Gastroesophageal sphincter (tissue), 4 donors: Measurements from ENCODE around the gene TFF3. TPM values are rescaled to one million over a fixed set of nuclear protein-coding genes. Genes with fewer than 3 reads are reported as not detected.

ENCODE experiments used
- ATAC-seq: fragments of 150-250 bp; one replicate; pipeline ENCODE4 v1.9.1; 2016; ENCODE audit warnings: mild to moderate bottlenecking, moderate library complexity
- H3K27ac ChIP-seq, 4 donors: fragments of 200-600 bp; sonication (generic) in 3 of 4; 1 replicate in 3 of 4; 2 replicates in 1 of 4; pipeline ENCODE4 v1.5.1; 2016 to 2019
- H3K27me3 ChIP-seq: fragments of 200-600 bp; sonication (generic); one replicate; pipeline ENCODE4 v1.5.1; 2019
- H3K36me3 ChIP-seq, 2 donors: fragments of 200-600 bp; sonication (generic); one replicate each; pipeline ENCODE4 v1.5.1; 2019; ENCODE audit warnings: control low read depth in 1 of 2
- H3K4me1 ChIP-seq, 3 donors: fragments of 200-600 bp; sonication (generic); 1 replicate in 2 of 3; 2 replicates in 1 of 3; pipeline ENCODE4 v1.5.1; 2016 to 2019; ENCODE audit warnings: control low read depth in 2 of 3
- H3K4me3 ChIP-seq, 2 donors: fragments of 200-600 bp; sonication (generic); one replicate each; pipeline ENCODE4 v1.5.1; 2019; ENCODE audit warnings: mild to moderate bottlenecking in 1 of 2, moderate library complexity in 1 of 2
- H3K9me3 ChIP-seq, 3 donors: fragments of 200-600 bp; sonication (generic); one replicate each; pipeline ENCODE4 v1.5.1; 2017 to 2019; ENCODE audit warnings: control low read depth in 2 of 3
- CTCF ChIP-seq, 4 experiments: fragments of 200-600 bp in 2 of 4; fragments of 450-650 bp in 2 of 4; sonication (generic) in 1 of 4; IDR thresholded peaks; one replicate each; pipeline ENCODE4 v1.5.1; 2017 to 2019; ENCODE audit warnings: antibody characterized with exemption in 4 of 4, mild to moderate bottlenecking in 2 of 4, moderate library complexity in 2 of 4
- EP300 ChIP-seq: sonication (generic); formaldehyde crosslinking; IDR thresholded peaks from one replicate; pipeline ENCODE4 v1.6.1; 2017; ENCODE audit warnings: antibody characterized with exemption, mild to moderate bottlenecking
- POLR2A ChIP-seq, 2 donors: fragments of 450-650 bp; IDR thresholded peaks; one replicate each; pipeline ENCODE4 v1.6.1; 2017; ENCODE audit warnings: antibody characterized with exemption in 2 of 2, mild to moderate bottlenecking in 2 of 2, moderate library complexity in 1 of 2
- POLR2AphosphoS5 ChIP-seq: sonication (generic); formaldehyde crosslinking; IDR thresholded peaks from one replicate; pipeline ENCODE4 v1.6.1; 2017; ENCODE audit warnings: antibody characterized with exemption
- WGBS, 2 donors: methylation state at CpG; one replicate each; pipeline ENCODE4 v1.1.5; 2018; ENCODE audit warnings: low coverage in 1 of 2; 5-methylcytosine and 5-hydroxymethylcytosine counted together
- total RNA-seq, 4 donors: library from RNA; depleted of rRNA; stranded (reverse); fragments of >200 nt; gene quantifications; one replicate each; pipeline ENCODE4 v1.1.0, GENCODE V29; 2016

TFF3 gene
- total RNA-seq, 4 donors from 2014 or later: 6.4 to 18.2 (median 10.5) TPM

- H3K9me3 ChIP-seq: peaks cover 0 to 12% (median 0%) of the 10 kb centered on the region in 3 donors
- no peak overlapping the region for H3K4me3 ChIP-seq
- 9 to 19% methylated on average over 7 to 10 of the region's 10 CpGs for WGBS, 2 donors
- H3K27me3 ChIP-seq: peaks cover 48% of the 10 kb centered on the region
- H3K36me3 ChIP-seq: no peaks in the 10 kb centered on the region
- ATAC-seq: no peak
- peaks cover 0 to 13% (median 0%) of the 10 kb centered on the region in 3 donors for H3K4me1 ChIP-seq
- TF ChIP-seq POLR2AphosphoS5: no peak
- no peak for TF ChIP-seq EP300
- TF ChIP-seq POLR2A (IDR thresholded peaks at IDR 0.05): no peak
- TF ChIP-seq CTCF (IDR thresholded peaks at IDR 0.05): no peak
- no peak overlapping the region for H3K27ac ChIP-seq
These were observed 20.8 kb upstream of the TFF3 start for GRCh38 chr21:42336054-42336453.

- Histone ChIP-seq H3K27me3 (peaks cover 48% of the 10 kb centered on the region), H3K9me3 (peaks cover 0 to 18% (median 0%) of the 10 kb centered on the region in 3 donors), H3K27ac (no peak overlapping the region), H3K36me3 (no peaks in the 10 kb centered on the region), H3K4me3 (no peak overlapping the region), H3K4me1 (peaks cover 0 to 5% (median 0%) of the 10 kb centered on the region in 3 donors)
- 40 to 67% methylated on average over 2 to 3 of the region's 5 CpGs for WGBS, 2 donors
- no peak for ATAC-seq
- no peak for TF ChIP-seq POLR2AphosphoS5
- no peak for TF ChIP-seq EP300
- no peak for TF ChIP-seq POLR2A (IDR thresholded peaks at IDR 0.05)
- no peak for TF ChIP-seq CTCF (IDR thresholded peaks at IDR 0.05)
These were observed 17.5 kb upstream of the TFF3 start for GRCh38 chr21:42332557-42333317.

- no peak for ATAC-seq
- Histone ChIP-seq H3K4me3 (no peak overlapping the region), H3K9me3 (peaks cover 0 to 18% (median 0%) of the 10 kb centered on the region in 3 donors), H3K27ac (no peak overlapping the region), H3K27me3 (peaks cover 48% of the 10 kb centered on the region), H3K36me3 (no peaks in the 10 kb centered on the region), H3K4me1 (no peaks in the 10 kb centered on the region)
- TF ChIP-seq POLR2AphosphoS5 (no peak), CTCF (IDR thresholded peaks at IDR 0.05) (no peak), EP300 (no peak)
These were observed 16.5 kb upstream of the TFF3 start for GRCh38 chr21:42331660-42332059.

GRCh38 chr21:42330380-42331371 lies 15.5 kb upstream of the TFF3 start:
- Histone ChIP-seq H3K9me3 (peaks cover 0 to 18% (median 0%) of the 10 kb centered on the region in 3 donors), H3K27ac (no peak overlapping the region), H3K36me3 (no peaks in the 10 kb centered on the region), H3K4me1 (no peaks in the 10 kb centered on the region), H3K4me3 (no peak overlapping the region), H3K27me3 (peaks cover 44% of the 10 kb centered on the region)
- WGBS, 2 donors: 72 to 93% methylated on average over 4 of the region's 4 CpGs
- ATAC-seq: no peak
- TF ChIP-seq CTCF (IDR thresholded peaks at IDR 0.05) (no peak), POLR2AphosphoS5 (no peak), POLR2A (IDR thresholded peaks at IDR 0.05) (no peak), EP300 (no peak)
